ENCODE results near the gene NOX4. TPM values are rescaled to one million over a fixed set of nuclear protein-coding genes. Genes with fewer than 3 reads are reported as not detected.
"Not testable (repeated sequence)": the region's sequence is repeated elsewhere in the genome, so short reads cannot be mapped to it uniquely, and the experiment has no call there.

Gene NOX4
- polyA plus RNA-seq, 3 donors = not detected

DNA sequence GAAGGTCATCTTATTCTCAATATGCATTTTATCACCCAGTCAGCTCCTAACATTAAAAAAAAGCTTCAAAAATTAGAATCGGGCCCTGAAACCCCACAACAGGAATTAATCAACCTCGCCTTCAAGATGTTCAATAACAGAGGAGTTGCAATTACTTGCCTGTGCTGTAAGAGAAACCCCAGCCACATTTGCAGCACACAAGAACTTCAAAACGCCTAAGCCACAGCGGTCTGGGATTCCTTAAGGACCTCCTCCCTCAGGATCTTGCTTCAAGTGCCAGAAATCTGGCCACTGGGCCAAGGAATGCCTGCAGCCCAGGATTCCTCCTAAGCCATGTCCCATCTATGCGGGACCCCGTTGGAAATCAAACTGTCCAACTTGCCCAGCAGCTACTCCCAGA, 108.2 kb downstream of the NOX4 start:
- H3K36me3 Mint-ChIP-seq; H3K27ac ChIP-seq (ENCODE audit: low read depth in 1 of 2, low read length in 2 of 2); H3K27ac Mint-ChIP-seq; H3K4me1 ChIP-seq (ENCODE audit: control insufficient read depth in 1 of 2, insufficient read depth in 2 of 2, low read length in 2 of 2); H3K79me2 ChIP-seq (ENCODE audit: insufficient read depth, low read length); H3K4me2 ChIP-seq (replicated peaks; ENCODE audit: extremely low read depth, low read length, poor library complexity, severe bottlenecking); H4K20me1 ChIP-seq (ENCODE audit: insufficient read depth, low read length); H3K4me3 ChIP-seq (replicated peaks in 1 of 3; ENCODE audit: low read depth in 2 of 3, low read length in 3 of 3); H3K27me3 Mint-ChIP-seq (ENCODE audit: low read depth in 3 of 3); H2AFZ ChIP-seq (ENCODE audit: insufficient read depth, low read depth, low read length, poor library complexity, severe bottlenecking); H3K4me1 Mint-ChIP-seq; H3K27me3 ChIP-seq (ENCODE audit: control insufficient read depth in 2 of 2, insufficient read depth in 2 of 2, low read length in 2 of 2); H3K9me3 Mint-ChIP-seq; H3K9ac ChIP-seq (ENCODE audit: insufficient read depth, low read length, poor library complexity, severe bottlenecking); H3K36me3 ChIP-seq (replicated peaks in 1 of 2; ENCODE audit: control insufficient read depth in 1 of 2, insufficient read depth in 2 of 2, low read length in 2 of 2); intact Hi-C loops (cut with micrococcal nuclease); H3K4me3 Mint-ChIP-seq; DNase-seq: not testable (repeated sequence)
- 75% methylated on average over 5 of the region's 6 CpGs for WGBS (ENCODE audit: insufficient coverage)
- H3K9me3 ChIP-seq (replicated peaks in 1 of 2; ENCODE audit: control insufficient read depth in 1 of 2, insufficient read depth in 1 of 2, low read length in 2 of 2) = peaks cover 0 to 12% of the 10 kb centered on the region in 2 donors

GRCh38 chr11:89381094-89381493, 110.1 kb downstream of the NOX4 start:
- Histone ChIP-seq H3K4me2 (replicated peaks; ENCODE audit: extremely low read depth, low read length, poor library complexity, severe bottlenecking) (no peak overlapping the region), H4K20me1 (ENCODE audit: insufficient read depth, low read length) (no peaks in the 10 kb centered on the region), H3K4me3 (replicated peaks in 1 of 3; ENCODE audit: low read depth in 2 of 3, low read length in 3 of 3) (no peak overlapping the region), H3K4me1 (ENCODE audit: control insufficient read depth in 1 of 2, insufficient read depth in 2 of 2, low read length in 2 of 2) (no peaks in the 10 kb centered on the region), H3K9me3 (replicated peaks in 1 of 2; ENCODE audit: control insufficient read depth in 1 of 2, insufficient read depth in 1 of 2, low read length in 2 of 2) (peaks cover 0 to 12% of the 10 kb centered on the region in 2 donors), H3K79me2 (ENCODE audit: insufficient read depth, low read length) (no peaks in the 10 kb centered on the region), H3K9ac (ENCODE audit: insufficient read depth, low read length, poor library complexity, severe bottlenecking) (no peak overlapping the region), H3K27me3 (ENCODE audit: control insufficient read depth in 2 of 2, insufficient read depth in 2 of 2, low read length in 2 of 2) (no peaks in the 10 kb centered on the region), H3K36me3 (replicated peaks in 1 of 2; ENCODE audit: control insufficient read depth in 1 of 2, insufficient read depth in 2 of 2, low read length in 2 of 2) (no peaks in the 10 kb centered on the region), H3K27ac (ENCODE audit: low read depth in 1 of 2, low read length in 2 of 2) (no peak overlapping the region), H2AFZ (ENCODE audit: insufficient read depth, low read depth, low read length, poor library complexity, severe bottlenecking) (no peak overlapping the region)
- Mint-ChIP-seq H3K36me3 (no peaks in the 10 kb centered on the region), H3K27ac (no peak overlapping the region), H3K9me3 (peaks cover 0 to 9% (median 4%) of the 10 kb centered on the region in 7 donors), H3K4me3 (no peak overlapping the region), H3K4me1 (no peaks in the 10 kb centered on the region), H3K27me3 (ENCODE audit: low read depth in 3 of 3) (no peaks in the 10 kb centered on the region)
- DNase-seq = no peak
- intact Hi-C loops (cut with micrococcal nuclease) = no loop called here
- TF ChIP-seq, protein P1, sequence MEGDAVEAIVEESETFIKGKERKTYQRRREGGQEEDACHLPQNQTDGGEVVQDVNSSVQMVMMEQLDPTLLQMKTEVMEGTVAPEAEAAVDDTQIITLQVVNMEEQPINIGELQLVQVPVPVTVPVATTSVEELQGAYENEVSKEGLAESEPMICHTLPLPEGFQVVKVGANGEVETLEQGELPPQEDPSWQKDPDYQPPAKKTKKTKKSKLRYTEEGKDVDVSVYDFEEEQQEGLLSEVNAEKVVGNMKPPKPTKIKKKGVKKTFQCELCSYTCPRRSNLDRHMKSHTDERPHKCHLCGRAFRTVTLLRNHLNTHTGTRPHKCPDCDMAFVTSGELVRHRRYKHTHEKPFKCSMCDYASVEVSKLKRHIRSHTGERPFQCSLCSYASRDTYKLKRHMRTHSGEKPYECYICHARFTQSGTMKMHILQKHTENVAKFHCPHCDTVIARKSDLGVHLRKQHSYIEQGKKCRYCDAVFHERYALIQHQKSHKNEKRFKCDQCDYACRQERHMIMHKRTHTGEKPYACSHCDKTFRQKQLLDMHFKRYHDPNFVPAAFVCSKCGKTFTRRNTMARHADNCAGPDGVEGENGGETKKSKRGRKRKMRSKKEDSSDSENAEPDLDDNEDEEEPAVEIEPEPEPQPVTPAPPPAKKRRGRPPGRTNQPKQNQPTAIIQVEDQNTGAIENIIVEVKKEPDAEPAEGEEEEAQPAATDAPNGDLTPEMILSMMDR (IDR thresholded peaks at IDR 0.05) = no peak
- WGBS (ENCODE audit: insufficient coverage) = 100% methylated on average over 3 of the region's 3 CpGs

- H2AFZ ChIP-seq (ENCODE audit: insufficient read depth, low read depth, low read length, poor library complexity, severe bottlenecking); H3K4me2 ChIP-seq (replicated peaks; ENCODE audit: extremely low read depth, low read length, poor library complexity, severe bottlenecking); H3K27ac Mint-ChIP-seq; H4K20me1 ChIP-seq (ENCODE audit: insufficient read depth, low read length); H3K79me2 ChIP-seq (ENCODE audit: insufficient read depth, low read length); H3K27me3 Mint-ChIP-seq (ENCODE audit: low read depth in 3 of 3); H3K36me3 Mint-ChIP-seq; DNase-seq; H3K27me3 ChIP-seq (ENCODE audit: control insufficient read depth in 2 of 2, insufficient read depth in 2 of 2, low read length in 2 of 2); H3K36me3 ChIP-seq (replicated peaks in 1 of 2; ENCODE audit: control insufficient read depth in 1 of 2, insufficient read depth in 2 of 2, low read length in 2 of 2); H3K4me1 ChIP-seq (ENCODE audit: control insufficient read depth in 1 of 2, insufficient read depth in 2 of 2, low read length in 2 of 2); intact Hi-C loops (cut with micrococcal nuclease); H3K4me3 Mint-ChIP-seq; H3K27ac ChIP-seq (ENCODE audit: low read depth in 1 of 2, low read length in 2 of 2); H3K4me3 ChIP-seq (replicated peaks in 1 of 3; ENCODE audit: low read depth in 2 of 3, low read length in 3 of 3); H3K9me3 Mint-ChIP-seq; H3K4me1 Mint-ChIP-seq; H3K9ac ChIP-seq (ENCODE audit: insufficient read depth, low read length, poor library complexity, severe bottlenecking): not testable (repeated sequence)
- peaks cover 0 to 12% of the 10 kb centered on the region in 2 donors for H3K9me3 ChIP-seq (replicated peaks in 1 of 2; ENCODE audit: control insufficient read depth in 1 of 2, insufficient read depth in 1 of 2, low read length in 2 of 2)
Observed at GRCh38 chr11:89379976-89380771, 111.0 kb downstream of the NOX4 start.

- H3K27me3 ChIP-seq (ENCODE audit: control insufficient read depth in 2 of 2, insufficient read depth in 2 of 2, low read length in 2 of 2); H3K36me3 Mint-ChIP-seq; H3K27ac Mint-ChIP-seq; H3K4me3 Mint-ChIP-seq; H3K27ac ChIP-seq (ENCODE audit: low read depth in 1 of 2, low read length in 2 of 2); H2AFZ ChIP-seq (ENCODE audit: insufficient read depth, low read depth, low read length, poor library complexity, severe bottlenecking); H3K79me2 ChIP-seq (ENCODE audit: insufficient read depth, low read length); DNase-seq; H3K4me2 ChIP-seq (replicated peaks; ENCODE audit: extremely low read depth, low read length, poor library complexity, severe bottlenecking); H3K9me3 Mint-ChIP-seq; H3K4me1 ChIP-seq (ENCODE audit: control insufficient read depth in 1 of 2, insufficient read depth in 2 of 2, low read length in 2 of 2); H3K4me1 Mint-ChIP-seq; H3K36me3 ChIP-seq (replicated peaks in 1 of 2; ENCODE audit: control insufficient read depth in 1 of 2, insufficient read depth in 2 of 2, low read length in 2 of 2); H3K4me3 ChIP-seq (replicated peaks in 1 of 3; ENCODE audit: low read depth in 2 of 3, low read length in 3 of 3); H3K9me3 ChIP-seq (replicated peaks in 1 of 2; ENCODE audit: control insufficient read depth in 1 of 2, insufficient read depth in 1 of 2, low read length in 2 of 2); intact Hi-C loops (cut with micrococcal nuclease); H3K27me3 Mint-ChIP-seq (ENCODE audit: low read depth in 3 of 3); H4K20me1 ChIP-seq (ENCODE audit: insufficient read depth, low read length); H3K9ac ChIP-seq (ENCODE audit: insufficient read depth, low read length, poor library complexity, severe bottlenecking): not testable (repeated sequence)
- WGBS (ENCODE audit: insufficient coverage) = no CpG with 5 or more reads among the region's 1 CpG
Observed at GRCh38 chr11:89378986-89379385, 112.2 kb downstream of the NOX4 start.

Data from CD14-positive monocyte (primary cell).